ENCODE results near the gene TMEM79.
A peak's percentile ranks its signal among the peaks of the same experiment; 100 is the strongest.
"Not testable (repeated sequence)": the region's sequence is repeated elsewhere in the genome, so short reads cannot be mapped to it uniquely, and the experiment has no call there.

Gene TMEM79

DNA sequence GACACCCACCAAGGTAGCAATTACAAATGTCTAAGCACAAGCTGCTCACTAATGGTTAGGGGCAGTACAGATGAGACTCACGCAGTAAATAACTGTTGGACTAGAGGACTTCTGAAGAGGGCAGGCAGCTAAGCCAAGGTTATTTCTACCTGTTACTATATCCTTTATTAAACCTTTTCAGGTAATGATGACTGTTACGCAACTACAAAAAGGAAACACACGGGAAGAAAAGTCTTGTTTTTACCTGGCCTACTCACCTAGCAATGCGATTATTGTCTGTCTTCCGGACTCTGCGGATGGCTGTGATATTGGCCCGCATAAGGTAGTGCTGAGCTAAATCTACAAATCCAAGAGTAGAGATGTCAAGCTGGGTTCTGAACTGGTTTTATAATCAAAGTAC is 32.8 kb downstream of the TMEM79 start:
- DNase-seq, result no peak

DNA sequence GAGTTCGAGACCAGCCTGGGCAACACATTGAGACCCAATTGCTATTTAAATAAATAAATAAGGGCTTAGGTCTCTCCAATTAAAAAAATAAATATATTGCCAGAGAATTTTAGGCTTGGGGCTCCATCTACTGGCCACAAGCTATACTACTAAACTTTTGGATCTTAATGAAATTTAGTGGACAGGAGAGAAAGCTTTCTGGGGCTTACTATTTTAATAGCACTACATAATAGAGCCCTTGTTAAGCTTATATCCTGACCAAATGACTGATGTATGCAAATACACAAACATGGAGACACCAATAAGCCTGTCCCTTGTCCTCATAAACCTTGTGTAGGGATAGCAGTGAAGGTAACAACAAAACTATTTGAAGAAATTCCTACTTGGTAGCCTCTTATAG is 35.5 kb downstream of the TMEM79 start:
- DNase-seq, result no peak

DNA sequence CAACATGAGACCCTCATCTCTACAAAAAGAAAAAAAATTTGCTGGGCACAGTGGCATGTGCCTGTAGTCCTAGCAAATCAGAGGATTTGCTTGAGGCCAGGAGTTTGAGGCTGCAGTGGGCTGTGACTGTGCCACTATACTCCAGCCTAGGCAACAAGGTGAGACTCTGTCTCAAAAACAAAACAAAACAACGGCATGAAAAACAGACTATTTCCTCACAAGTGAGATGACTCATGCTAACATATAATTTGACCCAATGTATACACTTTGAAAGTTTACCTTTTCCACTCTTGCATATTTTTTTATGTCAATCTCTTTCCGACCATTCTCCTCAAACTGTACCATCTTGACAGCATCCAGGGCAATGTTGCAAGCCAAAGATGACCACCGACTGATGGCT is 36.4 kb downstream of the TMEM79 start:
- no peak for DNase-seq

- DNase-seq, result not testable (repeated sequence)
Measured at GRCh38 chr1:156323179-156323578, 39.1 kb downstream of the TMEM79 start.

DNA sequence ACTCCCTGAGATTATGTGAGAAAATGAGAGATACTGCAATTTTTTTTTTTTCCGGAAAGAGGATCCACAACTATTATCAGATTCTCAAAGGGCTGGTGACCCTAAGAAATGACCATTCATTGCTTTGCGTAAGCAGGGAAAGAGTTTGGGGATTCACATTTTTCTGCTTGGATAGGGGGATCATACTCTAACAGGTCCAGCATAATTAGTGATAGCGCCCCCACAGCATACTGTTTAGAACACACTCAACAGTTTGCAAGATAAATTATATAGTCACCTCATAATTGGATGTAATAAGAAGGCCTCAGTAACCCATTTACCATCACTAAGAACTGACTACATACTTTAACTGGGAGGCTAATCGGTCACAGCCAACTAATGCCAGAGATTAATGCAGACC is 52.1 kb downstream of the TMEM79 start:
- no peak for DNase-seq

DNA sequence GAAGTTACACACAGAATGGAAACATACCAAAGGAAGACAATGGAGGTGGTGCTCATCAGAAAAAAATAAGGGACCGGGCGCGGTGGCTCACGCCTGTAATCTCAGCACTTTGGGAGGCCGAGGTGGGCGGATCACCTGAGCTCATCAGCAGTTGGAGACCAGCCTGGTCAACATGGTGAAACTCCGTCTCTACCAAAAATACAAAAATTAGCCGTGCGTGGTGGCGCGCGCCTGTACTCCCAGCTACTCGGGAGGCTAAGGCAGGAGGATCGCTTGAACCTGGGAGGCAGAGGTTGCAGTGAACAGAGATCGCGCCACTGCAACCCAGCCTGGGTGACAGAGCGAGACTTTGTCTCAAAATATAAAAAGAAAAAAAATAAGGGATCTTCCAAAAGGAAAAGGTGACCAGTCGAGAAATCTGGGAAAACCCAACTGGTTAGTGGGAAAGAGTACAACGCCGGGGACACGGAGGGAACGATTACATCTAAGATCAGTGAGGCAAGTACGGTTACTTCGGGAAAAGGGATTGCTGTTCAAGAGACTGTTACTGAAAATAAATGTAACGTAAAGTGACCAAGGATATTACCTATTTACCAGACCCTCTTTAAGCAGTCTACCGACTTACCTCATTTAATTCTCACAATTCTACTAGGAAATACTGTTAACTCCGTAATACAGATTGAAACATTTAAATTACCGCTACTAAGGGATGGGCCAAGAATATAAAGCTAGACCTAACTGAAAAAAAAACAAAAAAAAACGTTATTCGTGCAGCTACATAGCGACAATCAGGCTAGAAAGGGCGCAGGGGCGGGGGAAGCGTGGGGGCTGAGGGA is 53.1 kb downstream of the TMEM79 start:
- no peak for DNase-seq

GRCh38 chr1:156337888-156338179 is 53.7 kb downstream of the TMEM79 start:
- DNase-seq, result no peak

DNA sequence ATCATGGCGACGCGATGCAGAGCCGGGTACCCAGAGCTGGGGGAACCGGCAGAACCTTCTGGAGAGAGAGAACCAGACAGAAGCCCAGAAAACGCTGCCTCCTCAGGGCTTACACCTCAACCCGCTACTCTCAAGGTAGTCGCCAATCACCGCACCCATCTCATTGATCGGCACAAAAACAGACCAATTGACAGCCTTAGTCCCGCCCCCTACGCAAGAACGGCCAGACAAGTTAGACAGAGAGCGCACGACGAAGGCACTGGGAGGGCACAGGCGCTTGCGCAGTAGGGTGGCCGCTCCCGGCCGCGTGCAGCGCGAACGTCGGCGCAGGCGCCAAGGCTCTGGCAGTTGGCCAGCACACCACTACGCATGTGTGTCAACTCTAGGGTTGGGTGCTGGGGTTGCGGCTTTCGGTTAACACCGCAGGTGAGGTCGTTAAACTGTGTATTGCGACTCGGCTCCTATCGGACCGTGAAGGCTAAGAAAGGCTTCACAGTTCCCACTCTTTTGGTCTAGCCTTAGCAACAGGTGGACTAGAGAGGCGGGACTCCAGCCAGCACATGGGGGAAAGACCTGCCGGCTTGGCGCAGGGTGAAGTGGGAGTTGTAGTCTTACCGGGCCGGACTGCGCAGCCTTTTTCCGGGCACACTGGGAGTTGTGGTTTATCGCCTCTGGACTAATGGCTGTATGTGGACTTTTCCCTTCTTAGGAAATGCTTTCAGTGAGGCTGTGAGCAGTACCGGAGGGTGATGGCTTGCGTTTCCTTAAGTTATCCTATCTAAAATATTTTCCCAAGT is 54.3 kb downstream of the TMEM79 start, which contains the start of the genes CCT3 and TSACC:
Gene CCT3 (minus strand): TSS at position 113 of the 797 bp plus-strand sequence. CDS start 108 bp downstream, at position 5.
Gene TSACC (plus strand): TSS at position 347 of the 797 bp plus-strand sequence. CDS start 1,232 bp downstream, outside the sequence.
- peak; percentile 99 for DNase-seq
